NCI-H128 (cell line): ENCODE data around the gene NDOR1.
"Not testable (repeated sequence)": the region's sequence is repeated elsewhere in the genome, so short reads cannot be mapped to it uniquely, and the experiment has no call there.

ENCODE experiments used
- DNase-seq: peaks from one replicate; lab custom pipeline; 2025; ENCODE audit not compliant: unreplicated experiment; lab: John Stamatoyannopoulos, UW

The NDOR1 gene

GRCh38 chr9:137242269-137243203 lies 37.0 kb downstream of the NDOR1 start:
- DNase-seq = no peak

GRCh38 chr9:137243266-137243625 lies 37.7 kb downstream of the NDOR1 start:
- not testable (repeated sequence) for DNase-seq

- DNase-seq = no peak
Measured at GRCh38 chr9:137243626-137244485, 38.4 kb downstream of the NDOR1 start.

- peak; percentile 34 for DNase-seq
Measured at GRCh38 chr9:137244486-137245449, 39.3 kb downstream of the NDOR1 start.

- no peak for DNase-seq
Measured at GRCh38 chr9:137245450-137246421, 40.2 kb downstream of the NDOR1 start.

- DNase-seq = peak; percentile 7
Measured at GRCh38 chr9:137247135-137247915, 41.8 kb downstream of the NDOR1 start.

GRCh38 chr9:137247916-137248175 lies 42.3 kb downstream of the NDOR1 start:
- no peak for DNase-seq

- DNase-seq = no peak
Measured at GRCh38 chr9:137250329-137251193, 45.1 kb downstream of the NDOR1 start.

- DNase-seq = no peak
Measured at GRCh38 chr9:137251194-137251461, 45.6 kb downstream of the NDOR1 start, which contains the start of gene STPG3. Gene STPG3, plus strand, starts transcription at chr9:137251286. Its CDS starts 1 bp downstream, at chr9:137251287.

GRCh38 chr9:137251490-137252268 lies 46.2 kb downstream of the NDOR1 start:
- no peak for DNase-seq

- DNase-seq = peak; percentile 43
Measured at GRCh38 chr9:137252555-137253506, 47.3 kb downstream of the NDOR1 start.

- DNase-seq = no peak
Measured at GRCh38 chr9:137253717-137254623, 48.5 kb downstream of the NDOR1 start.

- peak; percentile 85 for DNase-seq
Measured at GRCh38 chr9:137254624-137255447, 49.3 kb downstream of the NDOR1 start, which contains the start of gene NELFB. Gene NELFB, plus strand, starts transcription at chr9:137255327.

- no peak for DNase-seq
Measured at GRCh38 chr9:137255448-137256114, 50.1 kb downstream of the NDOR1 start.
